Sciatic nerve (tissue), 2 donors: ENCODE data around the gene PRMT6. TPM values are rescaled to one million over a fixed set of nuclear protein-coding genes. Genes with fewer than 3 reads are reported as not detected.
"Not testable (repeated sequence)": the region's sequence is repeated elsewhere in the genome, so short reads cannot be mapped to it uniquely, and the experiment has no call there.

Source experiments
- ATAC-seq: fragments of 200-7000 bp; cut with Tn5 transposase; one replicate; pipeline ENCODE4 v1.9.1; 2020; ENCODE audit warnings: mild to moderate bottlenecking, moderate library complexity
- DNase-seq: peaks from one replicate; pipeline ENCODE4 v3.0.0-alpha.2; 2020; ENCODE audit warnings: low spot score
- intact Hi-C: fragments of 100-400 bp; cut with DNase I; formaldehyde crosslinking; loops from one replicate; pipeline ENCODE4 v1.14.2; 2022
- total RNA-seq: library from RNA; stranded (reverse); fragmentation: NEBNext Ultra II Directional; extraction: Animal tissue kit (Norgen Biotek cat#: 25700); gene quantifications from one replicate; pipeline ENCODE4 v1.2.1, GENCODE V29; 2021
- donor health status: DM: no; HTN: no; CAD: no.
- donor health status: DM: no; HTN: no; CAD: no.

Gene PRMT6
- total RNA-seq: 11.2 TPM

DNA sequence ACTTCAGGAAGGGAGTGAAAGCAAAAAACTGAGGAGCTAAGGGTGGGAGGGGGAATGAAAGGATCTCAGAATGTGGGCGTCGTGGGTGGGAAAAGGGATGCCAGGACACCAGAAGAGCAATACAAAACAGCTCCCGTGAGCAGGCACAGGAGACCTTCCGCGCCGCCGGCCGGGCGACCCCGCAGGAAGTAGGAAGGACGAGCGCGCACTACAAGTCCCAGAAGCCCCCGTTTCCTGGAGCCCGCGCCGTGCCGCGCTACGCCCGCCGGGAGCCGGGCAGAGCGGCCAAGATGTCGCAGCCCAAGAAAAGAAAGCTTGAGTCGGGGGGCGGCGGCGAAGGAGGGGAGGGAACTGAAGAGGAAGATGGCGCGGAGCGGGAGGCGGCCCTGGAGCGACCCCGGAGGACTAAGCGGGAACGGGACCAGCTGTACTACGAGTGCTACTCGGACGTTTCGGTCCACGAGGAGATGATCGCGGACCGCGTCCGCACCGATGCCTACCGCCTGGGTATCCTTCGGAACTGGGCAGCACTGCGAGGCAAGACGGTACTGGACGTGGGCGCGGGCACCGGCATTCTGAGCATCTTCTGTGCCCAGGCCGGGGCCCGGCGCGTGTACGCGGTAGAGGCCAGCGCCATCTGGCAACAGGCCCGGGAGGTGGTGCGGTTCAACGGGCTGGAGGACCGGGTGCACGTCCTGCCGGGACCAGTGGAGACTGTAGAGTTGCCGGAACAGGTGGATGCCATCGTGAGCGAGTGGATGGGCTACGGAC lies at the start of gene PRMT6:
Gene PRMT6 (plus strand): TSS at position 249 of the 771 bp plus-strand sequence. CDS start 42 bp downstream, at position 291.
- ATAC-seq (peak; percentile 97), DNase-seq (peak; percentile 88)
- intact Hi-C loops: no loop called here

DNA sequence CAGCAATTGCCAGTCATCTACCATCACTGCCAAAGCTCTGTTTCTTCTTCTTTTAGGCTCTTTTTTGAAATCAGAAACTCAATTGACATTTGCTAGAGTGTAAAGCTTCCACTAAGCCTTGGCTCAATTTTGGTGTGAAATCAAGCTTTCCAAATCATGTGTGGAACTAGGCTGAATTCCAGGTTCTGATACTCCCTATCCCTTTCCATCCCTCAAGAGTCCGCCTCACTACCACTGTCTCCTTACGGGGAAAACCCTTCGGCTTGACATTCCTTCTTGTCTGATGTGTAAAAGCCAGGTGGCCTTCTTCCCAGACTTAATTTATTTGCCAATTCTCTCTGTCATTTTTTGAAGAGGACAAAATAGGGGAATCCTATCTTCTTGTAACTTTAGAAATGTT lies 47.2 kb upstream of the PRMT6 start:
- intact Hi-C loops: no loop called here
- peak; percentile 95 for ATAC-seq
- no peak for DNase-seq

DNA sequence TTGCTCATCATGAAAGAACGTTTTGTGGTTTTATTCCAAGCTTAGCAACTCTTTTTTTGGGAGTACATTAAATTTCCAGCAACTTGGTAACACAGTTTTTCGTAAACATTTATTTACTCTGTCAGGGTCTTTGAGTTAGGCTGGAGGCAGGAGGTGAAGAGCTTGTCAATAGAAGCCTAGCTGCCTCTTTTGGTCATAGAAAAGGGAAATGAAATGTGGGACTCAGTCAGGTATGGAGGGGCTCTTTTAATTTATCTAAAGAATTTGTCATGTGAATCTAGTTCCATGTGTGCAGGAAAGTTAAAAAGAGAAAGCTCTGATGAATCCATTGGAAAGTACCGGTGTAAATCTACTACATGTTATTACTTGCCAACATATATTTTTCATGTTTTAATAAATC lies 45.9 kb upstream of the PRMT6 start:
- no peak for DNase-seq
- intact Hi-C loops: no loop called here
- no peak for ATAC-seq

DNA sequence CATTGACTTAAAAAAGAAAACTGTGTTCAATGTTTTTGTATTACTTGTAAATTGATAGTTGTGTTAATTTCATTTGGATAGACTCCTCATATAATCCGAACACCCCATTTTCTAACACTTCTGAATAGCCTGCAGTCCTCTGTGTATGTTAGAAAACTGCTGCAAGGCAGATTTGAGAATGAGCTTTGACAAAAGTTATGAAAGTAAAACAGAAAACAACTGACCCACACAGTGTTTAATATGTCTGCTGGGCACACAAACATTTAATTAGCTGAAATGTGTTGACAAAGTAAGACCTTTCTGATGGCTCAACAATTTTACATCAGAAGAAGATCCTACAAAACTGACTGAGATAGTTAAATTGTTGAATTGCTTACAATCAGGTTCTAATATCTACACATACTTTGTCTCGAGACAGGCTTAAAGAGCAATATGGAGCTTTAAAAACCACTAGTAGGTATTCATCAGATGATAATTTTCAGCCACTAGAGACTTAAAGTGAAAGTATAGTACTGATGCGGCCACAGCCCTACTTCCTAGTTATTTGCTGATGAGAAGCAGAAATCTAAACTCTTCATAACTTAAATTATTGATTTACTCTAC lies 40.0 kb upstream of the PRMT6 start:
- ATAC-seq (no peak), DNase-seq (no peak)
- intact Hi-C loops: no loop called here

DNA sequence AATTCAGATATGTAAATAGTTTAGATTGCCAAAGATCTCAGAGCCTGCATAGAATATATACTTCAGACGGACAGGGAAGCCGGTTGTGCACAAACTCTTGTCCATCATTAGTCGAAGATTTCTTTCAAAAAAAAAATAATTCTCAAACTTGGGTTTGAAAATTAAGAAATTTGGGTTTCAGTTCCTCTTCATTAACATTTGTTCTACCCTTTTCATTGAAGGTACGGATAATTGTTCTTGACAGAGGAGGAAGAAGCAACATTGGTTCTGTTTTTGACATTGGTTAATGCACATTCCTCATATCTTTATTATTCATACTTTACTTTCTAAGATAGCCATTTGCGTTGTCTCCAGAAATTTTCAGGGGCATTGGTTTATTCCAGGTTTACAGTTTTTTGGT lies 38.0 kb upstream of the PRMT6 start:
- intact Hi-C loops: no loop called here
- DNase-seq (no peak), ATAC-seq (no peak)

DNA sequence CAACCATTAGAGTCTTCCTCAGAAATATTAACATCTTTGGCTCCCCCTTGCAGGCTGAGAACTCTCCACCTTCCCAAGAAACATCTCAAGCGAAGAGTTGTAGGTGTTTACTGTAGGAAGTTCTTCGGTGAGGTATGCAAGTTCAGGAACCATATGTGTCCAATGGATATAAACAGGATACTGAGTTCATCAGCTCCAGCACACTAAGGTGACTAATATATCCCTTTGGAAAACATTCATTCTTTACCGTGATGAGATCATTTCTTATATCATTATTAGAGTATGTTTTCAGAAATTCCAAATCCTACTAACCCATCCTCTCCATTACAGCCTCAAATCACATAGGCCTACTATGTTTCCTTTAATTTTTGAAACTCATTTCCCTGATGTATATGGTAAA lies 37.3 kb upstream of the PRMT6 start:
- DNase-seq (no peak), ATAC-seq (no peak)
- intact Hi-C loops: no loop called here

DNA sequence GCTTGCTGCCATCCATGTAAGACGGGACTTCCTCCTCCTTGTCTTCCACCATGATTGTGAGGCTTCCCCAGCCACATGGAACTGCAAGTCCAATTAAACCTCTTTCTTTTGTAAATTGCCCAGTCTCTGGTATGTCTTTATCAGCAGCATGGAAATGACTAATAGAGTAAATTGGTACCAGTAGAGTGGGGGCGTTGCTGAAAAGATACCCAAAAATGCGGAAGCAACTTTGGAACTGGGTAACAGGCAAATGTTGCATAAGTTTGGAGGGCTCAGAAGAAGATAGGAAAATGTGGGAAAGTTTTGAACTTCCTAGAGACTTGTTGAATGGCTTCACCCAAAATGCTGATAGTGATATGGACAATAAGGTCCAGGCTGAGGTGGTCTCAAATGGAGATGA lies 17.6 kb upstream of the PRMT6 start:
- ATAC-seq, intact Hi-C loops, DNase-seq: not testable (repeated sequence)

DNA sequence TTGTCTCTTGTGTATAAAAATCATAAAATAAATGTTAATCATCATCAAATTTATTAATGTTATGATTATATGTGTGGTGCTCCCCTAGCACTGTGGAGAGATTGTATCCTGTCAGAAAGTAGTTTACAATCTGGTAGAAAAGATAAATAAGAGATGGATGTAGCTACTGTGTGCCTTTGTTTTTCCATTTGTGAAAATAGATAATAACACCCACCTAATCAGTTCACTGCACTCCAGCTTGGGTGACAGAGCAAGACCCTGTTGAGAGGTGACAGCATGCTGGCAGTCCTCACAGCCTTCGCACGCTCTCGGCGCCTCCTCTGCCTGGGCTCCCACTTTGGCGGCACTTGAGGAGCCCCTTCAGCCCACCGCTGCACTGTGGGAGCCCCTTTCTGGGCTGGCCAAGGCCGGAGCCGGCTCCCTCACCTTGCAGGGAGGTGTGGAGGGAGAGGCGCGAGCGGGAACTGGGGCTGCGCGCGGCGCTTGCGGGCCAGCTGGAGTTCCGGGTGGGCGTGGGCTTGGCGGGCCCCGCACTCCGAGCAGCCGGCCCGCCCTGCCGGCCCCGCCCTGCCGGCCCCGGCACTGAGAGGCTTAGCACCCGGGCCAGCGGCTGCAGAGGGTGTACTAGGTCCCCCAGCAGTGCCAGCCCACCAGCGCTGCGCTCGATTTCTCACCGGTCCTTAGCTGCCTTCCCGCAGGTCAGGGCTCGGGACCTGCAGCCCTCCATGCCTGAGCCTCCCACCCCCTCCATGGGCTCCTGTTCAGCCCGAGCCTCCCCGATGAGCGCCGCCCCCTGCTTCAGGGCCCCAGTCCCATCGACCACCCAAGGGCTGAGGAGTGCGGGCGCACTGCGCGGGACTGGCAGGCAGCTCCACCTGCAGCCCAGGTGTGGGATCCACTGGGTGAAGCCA lies 11.9 kb upstream of the PRMT6 start:
- intact Hi-C loops, ATAC-seq, DNase-seq: not testable (repeated sequence)

DNA sequence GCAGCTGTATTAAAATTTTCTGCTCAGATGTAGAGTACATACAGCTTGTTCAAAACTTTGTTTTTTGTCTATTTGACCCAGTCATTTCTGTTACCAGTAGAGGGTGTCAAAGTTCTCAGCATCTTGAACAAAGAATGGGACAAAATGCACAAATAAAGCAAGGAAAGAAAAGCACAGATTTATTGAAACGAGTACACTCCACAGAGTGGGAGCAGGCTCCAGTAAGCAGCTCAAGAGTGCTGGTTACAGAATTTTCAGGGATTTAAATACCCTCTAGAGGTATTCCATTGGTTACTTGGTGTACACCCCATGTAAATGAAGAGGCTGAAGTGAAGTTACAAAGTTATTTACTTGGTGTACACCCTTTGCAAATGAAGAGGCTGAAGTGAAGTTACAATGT lies 8.9 kb upstream of the PRMT6 start:
- intact Hi-C loops: no loop called here
- ATAC-seq (no peak), DNase-seq (no peak)

DNA sequence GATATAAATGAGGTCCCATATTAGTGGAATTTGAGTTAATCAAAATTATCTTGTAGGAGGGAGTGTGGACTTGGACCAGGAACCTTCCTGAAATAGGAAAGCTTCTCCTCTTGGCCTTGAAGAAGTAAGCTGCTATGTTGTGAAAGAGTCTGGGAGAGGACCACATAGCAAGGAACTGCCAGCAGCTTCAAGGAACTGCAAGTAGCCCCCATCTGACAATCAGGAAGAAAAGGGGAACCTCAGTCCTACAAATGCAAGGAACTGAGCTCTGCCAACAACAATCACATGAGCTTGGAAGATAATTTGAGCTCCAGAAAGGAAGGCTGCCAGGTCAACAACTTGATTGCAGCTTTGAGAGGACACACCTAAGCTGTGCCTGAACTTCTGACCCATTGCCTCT lies 8.2 kb upstream of the PRMT6 start:
- no peak for ATAC-seq
- DNase-seq: no peak
- intact Hi-C loops: no loop called here

DNA sequence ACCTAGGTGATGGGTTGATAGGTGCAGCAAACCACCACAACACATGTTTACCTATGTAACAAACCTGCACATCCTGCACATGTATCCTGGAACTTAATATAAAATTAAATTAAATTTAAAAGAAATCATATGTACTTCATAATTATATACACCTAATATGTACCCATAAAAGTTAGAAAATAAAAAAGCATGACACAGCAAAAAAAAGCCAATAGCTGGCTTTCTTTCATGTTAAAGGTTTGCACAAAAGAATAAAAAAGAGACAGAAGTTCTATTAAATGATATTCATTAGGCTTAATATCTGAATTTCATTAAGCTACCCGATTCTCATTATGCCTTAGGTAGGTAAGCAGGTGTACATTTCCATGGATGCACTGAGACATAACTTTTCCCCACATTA lies 5.2 kb upstream of the PRMT6 start:
- intact Hi-C loops: no loop called here
- DNase-seq (no peak), ATAC-seq (no peak)

DNA sequence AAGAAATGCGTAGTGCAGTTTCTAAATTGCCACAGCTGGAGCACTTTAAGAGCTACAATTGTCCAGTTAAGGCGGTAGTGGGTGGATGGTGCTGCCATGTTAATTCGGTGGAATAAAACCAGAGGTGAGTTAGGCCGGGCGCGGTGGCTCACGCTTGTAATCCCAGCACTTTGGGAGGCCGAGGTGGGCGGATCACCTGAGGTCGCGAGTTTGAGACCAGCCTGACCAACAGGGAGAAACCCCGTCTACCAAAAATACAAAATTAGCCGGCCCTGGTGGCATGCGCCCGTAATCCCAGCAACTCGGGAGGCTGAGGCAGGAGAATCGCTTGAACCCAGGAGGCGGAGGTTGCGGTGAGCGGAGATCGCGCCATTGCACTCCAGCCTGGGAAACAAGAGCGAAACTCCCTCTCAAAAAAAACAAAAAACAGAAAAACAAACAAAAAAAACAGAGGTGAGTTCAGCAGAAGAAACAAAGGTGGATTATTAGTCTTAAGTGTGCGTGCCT lies 502 bp upstream of the PRMT6 start:
- intact Hi-C loops, DNase-seq, ATAC-seq: not testable (repeated sequence)

DNA sequence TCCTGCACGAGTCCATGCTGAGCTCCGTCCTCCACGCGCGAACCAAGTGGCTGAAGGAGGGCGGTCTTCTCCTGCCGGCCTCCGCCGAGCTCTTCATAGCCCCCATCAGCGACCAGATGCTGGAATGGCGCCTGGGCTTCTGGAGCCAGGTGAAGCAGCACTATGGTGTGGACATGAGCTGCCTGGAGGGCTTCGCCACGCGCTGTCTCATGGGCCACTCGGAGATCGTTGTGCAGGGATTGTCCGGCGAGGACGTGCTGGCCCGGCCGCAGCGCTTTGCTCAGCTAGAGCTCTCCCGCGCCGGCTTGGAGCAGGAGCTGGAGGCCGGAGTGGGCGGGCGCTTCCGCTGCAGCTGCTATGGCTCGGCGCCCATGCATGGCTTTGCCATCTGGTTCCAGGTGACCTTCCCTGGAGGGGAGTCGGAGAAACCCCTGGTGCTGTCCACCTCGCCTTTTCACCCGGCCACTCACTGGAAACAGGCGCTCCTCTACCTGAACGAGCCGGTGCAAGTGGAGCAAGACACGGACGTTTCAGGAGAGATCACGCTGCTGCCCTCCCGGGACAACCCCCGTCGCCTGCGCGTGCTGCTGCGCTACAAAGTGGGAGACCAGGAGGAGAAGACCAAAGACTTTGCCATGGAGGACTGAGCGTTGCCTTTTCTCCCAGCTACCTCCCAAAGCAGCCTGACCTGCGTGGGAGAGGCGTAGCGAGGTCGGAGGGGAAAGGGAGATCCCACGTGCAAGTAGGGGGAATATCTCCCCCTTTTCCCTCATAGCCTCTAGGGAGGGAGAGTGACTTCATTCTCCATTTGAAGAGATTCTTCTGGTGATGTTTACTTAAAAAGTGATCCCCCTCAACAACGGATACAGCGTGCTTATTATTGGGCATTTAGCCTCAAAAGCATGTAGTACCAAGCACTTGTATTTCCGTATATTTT lies 991 bp downstream of the PRMT6 start:
- DNase-seq: peak; percentile 78
- intact Hi-C loops: no loop called here

DNA sequence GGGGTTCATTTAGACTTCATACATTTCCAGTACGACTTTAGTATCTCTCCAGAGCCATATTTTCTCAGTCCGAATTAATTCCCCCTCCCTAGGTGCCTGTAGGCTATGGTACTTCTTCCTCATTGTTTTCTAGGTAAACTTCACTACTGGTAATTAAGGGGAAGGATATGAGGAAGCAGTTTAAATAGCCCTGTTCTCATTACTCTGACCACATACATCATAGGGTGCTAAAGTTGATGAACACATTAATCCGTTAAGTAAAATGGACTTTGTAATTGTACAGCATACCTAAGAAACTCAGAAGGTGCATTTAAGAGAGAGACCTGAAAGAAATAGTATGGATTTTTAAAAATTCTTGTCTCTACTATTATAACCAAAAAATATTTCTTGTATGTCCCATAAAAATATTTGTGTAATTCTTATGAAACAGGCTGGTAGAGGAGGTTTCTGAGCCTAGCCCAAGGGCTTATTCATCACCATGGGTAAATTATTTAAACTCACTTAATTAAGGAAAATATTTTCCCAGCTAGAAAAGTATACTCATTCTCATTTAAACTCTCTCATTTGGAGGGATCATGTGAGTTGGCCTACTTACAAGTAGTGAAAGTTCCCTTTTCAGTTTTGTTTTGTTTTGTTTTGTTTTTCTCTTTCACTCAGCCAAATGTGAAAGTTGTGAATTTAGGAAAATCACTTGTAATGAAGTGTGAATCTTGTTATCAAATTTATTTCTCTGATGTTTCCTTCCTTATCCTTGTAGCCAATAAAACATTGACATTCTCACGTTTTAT lies 2.0 kb downstream of the PRMT6 start:
- DNase-seq: no peak
- ATAC-seq: no peak
- intact Hi-C loops: no loop called here

More for the DNA sequence above, 991 bp downstream of the PRMT6 start:
- peak; percentile 91 for ATAC-seq

DNA sequence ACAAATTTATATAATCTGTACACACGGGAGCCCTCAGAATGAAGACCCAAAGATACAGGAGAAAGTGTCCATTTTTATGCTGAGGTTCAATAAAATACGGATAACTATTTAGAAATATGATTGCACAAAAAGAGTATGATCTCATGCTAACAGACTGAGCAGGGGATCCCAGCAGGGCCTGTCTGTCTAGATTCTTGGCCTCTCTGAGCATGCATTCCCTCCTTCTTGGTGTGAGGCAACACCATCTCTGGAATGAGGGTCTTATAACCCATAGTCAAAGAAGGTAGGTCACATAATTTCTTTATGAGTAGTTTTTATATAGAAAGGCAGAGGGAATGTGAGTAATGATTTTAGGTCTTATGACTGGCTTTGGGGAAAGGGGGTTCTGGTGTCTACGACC lies 5.4 kb downstream of the PRMT6 start:
- DNase-seq (no peak), ATAC-seq (no peak)
- intact Hi-C loops: no loop called here

DNA sequence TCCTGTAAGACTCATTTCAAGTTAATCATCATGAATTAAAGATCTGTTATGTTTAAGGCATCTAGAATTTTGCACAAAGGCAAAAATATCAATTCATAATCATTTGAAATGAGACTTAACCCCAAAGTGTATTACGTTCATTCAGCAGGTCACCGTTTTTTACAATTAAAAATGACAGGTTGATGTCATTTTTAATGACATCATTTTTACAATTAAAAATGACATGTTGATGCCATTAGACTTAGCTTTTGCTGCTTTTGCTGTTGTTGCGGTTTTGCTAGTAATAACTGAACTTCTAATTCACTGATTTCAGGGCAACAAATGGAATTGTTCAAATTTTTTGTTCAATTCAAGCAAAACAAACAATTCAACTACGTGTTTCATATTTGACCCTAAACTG lies 17.0 kb downstream of the PRMT6 start:
- intact Hi-C loops: no loop called here
- ATAC-seq: no peak
- DNase-seq: no peak

DNA sequence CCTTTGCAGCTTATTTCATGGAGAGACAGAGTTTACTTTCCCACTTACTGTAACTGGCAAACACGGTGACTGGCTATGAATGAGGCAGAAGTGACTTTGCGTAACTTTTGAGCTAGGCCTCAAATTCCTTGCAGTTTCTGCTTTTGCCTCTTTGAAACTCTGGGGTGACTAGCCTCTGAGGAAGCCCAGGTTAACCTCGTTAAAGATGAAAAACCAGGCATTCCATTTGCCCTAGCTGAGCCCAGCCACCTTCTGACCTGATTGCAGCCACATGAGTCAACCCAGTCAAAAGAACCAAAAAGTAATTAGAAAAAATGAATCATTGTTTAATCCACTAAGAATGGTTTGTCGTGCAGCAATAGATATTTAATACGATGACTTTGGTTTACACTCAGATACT lies 20.4 kb downstream of the PRMT6 start:
- DNase-seq (no peak), ATAC-seq (no peak)
- intact Hi-C loops: no loop called here

DNA sequence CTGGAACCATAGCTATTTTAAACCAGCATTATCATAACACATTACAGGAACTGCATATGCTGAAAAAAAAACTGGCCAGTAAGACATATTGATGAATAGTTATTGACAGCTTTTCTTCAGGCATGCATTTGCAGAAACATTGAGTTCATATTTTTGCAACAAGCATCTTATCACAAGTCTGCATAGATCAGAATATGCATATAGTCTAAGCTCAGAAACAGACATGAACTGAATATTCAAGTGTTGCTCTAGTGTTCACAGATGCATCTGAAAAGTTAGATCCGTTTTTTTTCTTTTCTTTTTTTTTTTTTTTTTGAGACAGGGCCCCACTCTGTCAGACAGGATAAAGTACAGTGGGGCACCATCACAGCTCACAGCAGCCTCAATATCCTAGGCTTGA lies 22.8 kb downstream of the PRMT6 start:
- no peak for DNase-seq
- no peak for ATAC-seq
- intact Hi-C loops: no loop called here
